ENCODE results near the gene ERCC6L2. TPM values are rescaled to one million over a fixed set of nuclear protein-coding genes. Genes with fewer than 3 reads are reported as not detected.

ERCC6L2 gene
- total and polyA plus RNA-seq, 9 of the 15 experiments (the other 6 are each of a cell fraction or from before 2014, with no cell fraction given): 7.8 to 42.8 (median 23.6) TPM

GRCh38 chr9:95875305-95876137, at the start of gene ERCC6L2 (continued):
- TF ChIP-seq E2F5 (CRISPR knock-in tag; IDR thresholded peaks at IDR 0.05) (0 out of 2 replicates have a peak, but pooled peaks have one; percentile 17), TRIM24 (IDR thresholded peaks at IDR 0.05) (peak in 1 of 2 experiments; percentile 97; a peak in 2 of 4 replicates), TCF3 (CRISPR knock-in tag; IDR thresholded peaks at IDR 0.05) (peak; percentile 25; the same call in 1 of the 2 replicates), ZNF133 (CRISPR knock-in tag; IDR thresholded peaks at IDR 0.05) (no peak), EHMT2 (IDR thresholded peaks at IDR 0.05) (peak; percentile 49; the same call in 1 of the 2 replicates), POLR2AphosphoS5 (IDR thresholded peaks at IDR 0.05; ENCODE audit: control insufficient read depth, insufficient read depth, low read depth, low read length) (peak; percentile 65), CBFA2T3 (IDR thresholded peaks at IDR 0.05) (no peak; the same call in 1 of the 2 replicates), ELF4 (CRISPR knock-in tag; IDR thresholded peaks at IDR 0.05) (no peak), NFXL1 (CRISPR knock-in tag; IDR thresholded peaks at IDR 0.05) (no peak), FOXA3 (CRISPR knock-in tag; conservative IDR thresholded peaks at IDR 0.05 in 1 of 2, IDR thresholded peaks at IDR 0.05 in 1 of 2) (no peak), EWSR1 (IDR thresholded peaks at IDR 0.05; ENCODE audit: borderline replicate concordance, low read depth, partially characterized antibody) (no peak), GTF3C2 (IDR thresholded peaks at IDR 0.05; ENCODE audit: borderline replicate concordance, extremely low read depth, insufficient read length) (no peak), THRB (CRISPR knock-in tag; conservative IDR thresholded peaks at IDR 0.05) (0 out of 2 replicates have a peak, but pooled peaks have one; percentile 42), PTTG1 (tag; IDR thresholded peaks at IDR 0.05; ENCODE audit: low read depth) (no peak), NFATC3 (IDR thresholded peaks at IDR 0.05) (no peak), CBX8 (IDR thresholded peaks at IDR 0.05; ENCODE audit: borderline replicate concordance, extremely low read depth, low read depth, low read length, poor library complexity, severe bottlenecking) (no peak), MEF2A (IDR thresholded peaks at IDR 0.05; ENCODE audit: control insufficient read depth, low read depth, low read length) (peak; percentile 58), NR0B1 (IDR thresholded peaks at IDR 0.05; ENCODE audit: partially characterized antibody) (no peak), ZBTB7A (IDR thresholded peaks at IDR 0.05; ENCODE audit: borderline replicate concordance, control insufficient read depth, low read depth, low read length) (peak; percentile 87), ZNF121 (CRISPR knock-in tag; conservative IDR thresholded peaks at IDR 0.05) (no peak), HMG20A (CRISPR knock-in tag; conservative IDR thresholded peaks at IDR 0.05) (no peak)

Measured in K562 (cell line).